Choroid plexus epithelial cell (primary cell): ENCODE measurements around the gene RPS5.
"Not testable (repeated sequence)": the region's sequence is repeated elsewhere in the genome, so short reads cannot be mapped to it uniquely, and the experiment has no call there.

Experiments used
- DNase-seq: peaks from one replicate; pipeline ENCODE4 v3.0.0-alpha.2; 2010; ENCODE audit warnings: low read depth
- H3K4me3 ChIP-seq: 2 replicates; pipeline ENCODE4 v1.5.1; 2011; ENCODE audit warnings: low read depth, mild to moderate bottlenecking, control low read depth, low read length, moderate library complexity
- CTCF ChIP-seq: conservative IDR thresholded peaks from 2 replicates; pipeline ENCODE4 v1.5.1; 2011; ENCODE audit warnings: low read depth, mild to moderate bottlenecking, control low read depth, inconsistent platforms, low read length, moderate library complexity

The RPS5 gene

GRCh38 chr19:58401840-58402421 lies 14.9 kb downstream of the RPS5 start:
- no peak for TF ChIP-seq CTCF
- DNase-seq: no peak
- H3K4me3 ChIP-seq: peak overlapping the region; percentile 79

DNA sequence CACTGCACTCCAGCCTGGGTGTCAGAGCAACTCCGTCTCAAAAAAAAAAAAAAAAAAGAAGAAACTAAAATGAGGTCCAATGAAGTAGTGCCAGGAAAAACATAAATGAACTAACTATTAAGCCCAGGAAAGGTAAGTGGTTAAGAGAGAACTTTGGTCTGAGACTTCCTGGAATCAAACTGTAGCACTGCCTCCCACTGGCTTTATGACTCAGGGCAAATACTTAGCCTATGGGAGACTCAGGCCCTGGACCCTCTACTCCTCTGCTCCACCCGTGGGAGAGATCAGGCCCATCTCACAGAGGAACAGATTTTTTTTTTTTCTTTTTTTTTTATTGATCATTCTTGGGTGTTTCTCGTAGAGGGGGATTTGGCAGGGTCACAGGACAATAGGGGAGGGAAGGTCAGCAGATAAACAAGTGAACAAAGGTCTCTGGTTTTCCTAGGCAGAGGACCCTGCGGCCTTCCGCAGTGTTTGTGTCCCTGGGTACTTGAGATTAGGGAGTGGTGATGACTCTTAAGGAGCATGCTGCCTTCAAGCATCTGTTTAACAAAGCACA lies 16.9 kb downstream of the RPS5 start:
- peak; percentile 22 for DNase-seq

GRCh38 chr19:58406818-58407657 lies 20.0 kb downstream of the RPS5 start:
- DNase-seq: peak; percentile 38
- TF ChIP-seq CTCF: peak; percentile 59
- peak overlapping the region; percentile 97 for H3K4me3 ChIP-seq

More for the DNA sequence above, 16.9 kb downstream of the RPS5 start:
- H3K4me3 ChIP-seq: not testable (repeated sequence)

DNA sequence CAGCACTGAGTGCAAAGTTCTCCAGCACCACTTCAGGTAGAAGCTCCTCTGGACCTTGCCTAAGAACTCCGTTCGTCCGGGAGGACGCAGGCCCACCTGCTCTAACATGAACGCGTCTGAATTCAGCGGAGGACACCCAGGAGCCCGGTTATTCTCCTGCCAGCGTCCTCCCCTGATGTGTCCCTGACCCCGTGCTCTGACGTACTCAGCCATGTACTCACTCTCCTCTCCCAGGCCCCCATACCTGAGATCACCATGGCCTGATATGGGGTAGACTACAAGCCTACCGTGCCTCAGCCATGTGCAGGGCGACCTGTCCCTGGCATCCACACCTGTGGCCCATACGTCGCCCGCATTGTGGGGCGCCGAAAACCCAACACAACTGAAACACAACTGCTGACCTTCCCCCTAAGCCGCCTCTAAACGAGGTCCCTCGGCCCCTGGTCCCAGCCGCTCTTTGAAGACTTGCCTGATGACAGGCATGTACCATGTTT lies 20.6 kb downstream of the RPS5 start:
- H3K4me3 ChIP-seq: peak overlapping the region; percentile 97
- peak; percentile 38 for DNase-seq
- TF ChIP-seq CTCF: no peak

GRCh38 chr19:58408152-58409009 lies 21.3 kb downstream of the RPS5 start, which contains the start of gene ZNF584:
ZNF584 (plus strand) TSS chr19:58408649; CDS start chr19:58409148, 499 bp downstream.
- H3K4me3 ChIP-seq: peak within 1 kb of the TSS; percentile 97
- TF ChIP-seq CTCF: no peak
- DNase-seq: peak; percentile 95

DNA sequence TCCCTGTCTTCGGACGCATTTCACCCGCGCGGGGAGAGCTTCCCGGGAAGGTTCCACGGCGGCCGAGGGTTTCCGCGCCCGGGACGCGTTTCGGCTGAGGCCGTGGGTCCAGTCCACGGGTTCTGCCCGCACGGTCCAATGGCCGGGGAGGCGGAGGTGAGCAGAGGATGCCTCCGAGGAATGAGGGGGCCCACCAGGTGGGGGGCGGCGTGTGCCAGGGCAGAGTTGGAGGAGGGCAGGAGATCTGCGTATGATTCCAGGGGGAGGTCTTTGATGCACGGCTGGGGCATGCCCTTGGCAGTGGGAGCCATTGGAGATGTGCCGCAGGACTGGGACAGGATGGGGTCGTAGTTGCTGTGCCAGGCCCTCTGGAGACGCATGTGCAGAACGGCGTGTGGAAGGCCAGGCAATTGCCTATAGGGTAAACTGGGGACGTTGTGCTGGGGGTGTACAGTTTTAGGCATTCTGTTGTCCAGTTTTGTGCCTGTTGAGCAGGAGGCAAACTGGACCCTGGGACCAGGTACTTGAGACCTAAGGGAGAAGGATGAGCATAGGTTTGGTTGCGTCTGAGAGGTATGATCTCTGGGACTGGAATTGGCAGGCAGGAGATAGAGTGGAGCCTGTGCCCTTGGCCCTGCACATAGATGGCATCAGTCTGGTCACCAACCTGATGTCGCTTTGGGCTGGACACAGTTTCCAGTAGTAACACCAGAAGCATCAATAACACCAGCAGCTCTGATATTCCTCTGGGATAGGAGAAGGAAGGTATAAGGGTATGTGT lies 22.1 kb downstream of the RPS5 start:
- peak; percentile 3 for TF ChIP-seq CTCF
- H3K4me3 ChIP-seq: peak overlapping the region; percentile 97
- DNase-seq: peak; percentile 33
